Measurements from ENCODE around the gene MFSD2B. TPM values are rescaled to one million over a fixed set of nuclear protein-coding genes. Genes with fewer than 3 reads are reported as not detected.

The MFSD2B gene
- total RNA-seq, 1 experiment from 2014 or later = not detected

- peaks cover 1% of the 10 kb centered on the region for H3K4me1 Mint-ChIP-seq (ENCODE audit: low read depth, unreplicated experiment)
- H3K27me3 Mint-ChIP-seq (ENCODE audit: unreplicated experiment) = no peaks in the 10 kb centered on the region
- no peaks in the 10 kb centered on the region for H3K9me3 Mint-ChIP-seq (ENCODE audit: low read depth, unreplicated experiment)
- peak; percentile 18 for DNase-seq
- no peak overlapping the region for H3K4me3 Mint-ChIP-seq (ENCODE audit: low read depth, unreplicated experiment)
- H3K36me3 Mint-ChIP-seq (ENCODE audit: insufficient read depth, unreplicated experiment) = peaks cover 29% of the 10 kb centered on the region
- CTCF ChIA-PET = interaction anchor here (1.0 to 1.4 kb wide), 2 partner anchors 16 to 34 kb away, joined by 4 read pairs; partner anchors contain the start of gene TP53I3
- intact Hi-C loops (cut with micrococcal nuclease; ENCODE audit: unreplicated experiment) = no loop called here
- BruUV-seq (replicated peaks) = no TSS peak
- no peak for TF ChIP-seq CTCF (IDR thresholded peaks at IDR 0.05; ENCODE audit: unreplicated experiment)
- H3K27ac Mint-ChIP-seq (ENCODE audit: unreplicated experiment) = no peak overlapping the region
Measured at GRCh38 chr2:24050041-24050979, 40.4 kb downstream of the MFSD2B start.

GRCh38 chr2:24051833-24052232 is 41.9 kb downstream of the MFSD2B start:
- no TSS peak for BruUV-seq (replicated peaks)
- no peak for TF ChIP-seq CTCF (IDR thresholded peaks at IDR 0.05; ENCODE audit: unreplicated experiment)
- H3K9me3 Mint-ChIP-seq (ENCODE audit: low read depth, unreplicated experiment) = no peaks in the 10 kb centered on the region
- CTCF ChIA-PET = interaction anchor here (0.6 kb wide), 1 partner anchor 524 kb away, joined by 4 read pairs; no protein-coding TSS in a partner anchor
- H3K27ac Mint-ChIP-seq (ENCODE audit: unreplicated experiment) = no peak overlapping the region
- peaks cover 26% of the 10 kb centered on the region for H3K36me3 Mint-ChIP-seq (ENCODE audit: insufficient read depth, unreplicated experiment)
- intact Hi-C loops (cut with micrococcal nuclease; ENCODE audit: unreplicated experiment) = no loop called here
- no peak overlapping the region for H3K4me3 Mint-ChIP-seq (ENCODE audit: low read depth, unreplicated experiment)
- no peaks in the 10 kb centered on the region for H3K4me1 Mint-ChIP-seq (ENCODE audit: low read depth, unreplicated experiment)
- no peak for DNase-seq
- H3K27me3 Mint-ChIP-seq (ENCODE audit: unreplicated experiment) = no peaks in the 10 kb centered on the region

- H3K9me3 Mint-ChIP-seq (ENCODE audit: low read depth, unreplicated experiment) = no peaks in the 10 kb centered on the region
- H3K4me1 Mint-ChIP-seq (ENCODE audit: low read depth, unreplicated experiment) = peaks cover under 1% of the 10 kb centered on the region
- H3K36me3 Mint-ChIP-seq (ENCODE audit: insufficient read depth, unreplicated experiment) = peaks cover 17% of the 10 kb centered on the region
- no peaks in the 10 kb centered on the region for H3K27me3 Mint-ChIP-seq (ENCODE audit: unreplicated experiment)
- intact Hi-C loops (cut with micrococcal nuclease; ENCODE audit: unreplicated experiment) = no loop called here
- CTCF ChIA-PET = no interaction called here
- BruUV-seq (replicated peaks) = no TSS peak
- no peak overlapping the region for H3K4me3 Mint-ChIP-seq (ENCODE audit: low read depth, unreplicated experiment)
- no peak for TF ChIP-seq CTCF (IDR thresholded peaks at IDR 0.05; ENCODE audit: unreplicated experiment)
- DNase-seq = no peak
- H3K27ac Mint-ChIP-seq (ENCODE audit: unreplicated experiment) = no peak overlapping the region
Measured at GRCh38 chr2:24052951-24053350, 43.1 kb downstream of the MFSD2B start.

- H3K9me3 Mint-ChIP-seq (ENCODE audit: low read depth, unreplicated experiment) = no peaks in the 10 kb centered on the region
- H3K4me1 Mint-ChIP-seq (ENCODE audit: low read depth, unreplicated experiment) = peaks cover 9% of the 10 kb centered on the region
- no TSS peak for BruUV-seq (replicated peaks)
- TF ChIP-seq CTCF (IDR thresholded peaks at IDR 0.05; ENCODE audit: unreplicated experiment) = no peak
- CTCF ChIA-PET = no interaction called here
- no peak overlapping the region for H3K4me3 Mint-ChIP-seq (ENCODE audit: low read depth, unreplicated experiment)
- peaks cover 8% of the 10 kb centered on the region for H3K36me3 Mint-ChIP-seq (ENCODE audit: insufficient read depth, unreplicated experiment)
- H3K27me3 Mint-ChIP-seq (ENCODE audit: unreplicated experiment) = no peaks in the 10 kb centered on the region
- intact Hi-C loops (cut with micrococcal nuclease; ENCODE audit: unreplicated experiment) = no loop called here
- H3K27ac Mint-ChIP-seq (ENCODE audit: unreplicated experiment) = no peak overlapping the region
- no peak for DNase-seq
Measured at GRCh38 chr2:24054366-24055010, 44.6 kb downstream of the MFSD2B start.
